Measurements from ENCODE around the gene UBR2. TPM values are rescaled to one million over a fixed set of nuclear protein-coding genes. Genes with fewer than 3 reads are reported as not detected.
A peak's percentile ranks its signal among the peaks of the same experiment; 100 is the strongest.
"Not testable (repeated sequence)": the region's sequence is repeated elsewhere in the genome, so short reads cannot be mapped to it uniquely, and the experiment has no call there.

UBR2 gene
- total RNA-seq, 1 experiment from 2014 or later, result 20.1 TPM

GRCh38 chr6:42696526-42697267 lies 132.9 kb downstream of the UBR2 start:
- peaks cover 36% of the 10 kb centered on the region for H3K36me3 Mint-ChIP-seq (ENCODE audit: insufficient read depth, unreplicated experiment)
- CTCF ChIA-PET, result interaction anchor here (0.8 to 1.0 kb wide), 2 partner anchors 9 to 29 kb away, joined by 3 read pairs; no protein-coding TSS in a partner anchor

GRCh38 chr6:42697268-42697655 lies 133.4 kb downstream of the UBR2 start:
- Mint-ChIP-seq H3K36me3 (ENCODE audit: insufficient read depth, unreplicated experiment) (peaks cover 35% of the 10 kb centered on the region), H3K9me3 (ENCODE audit: unreplicated experiment) (no peaks in the 10 kb centered on the region), H3K4me3 (ENCODE audit: unreplicated experiment) (no peak overlapping the region), H3K27ac (ENCODE audit: low read depth, unreplicated experiment) (no peak overlapping the region), H3K4me1 (ENCODE audit: insufficient read depth, unreplicated experiment) (peaks cover 12% of the 10 kb centered on the region), H3K27me3 (ENCODE audit: insufficient read depth, unreplicated experiment) (no peaks in the 10 kb centered on the region)
- BruUV-seq (replicated peaks), result no TSS peak
- no peak for TF ChIP-seq CTCF (IDR thresholded peaks at IDR 0.05; ENCODE audit: unreplicated experiment)
- ChIA-PET CTCF (interaction anchor here (0.8 to 1.8 kb wide), 2 partner anchors 9 to 29 kb away, joined by 3 to 5 read pairs; no protein-coding TSS in a partner anchor), POLR2A (interaction anchor here (0.6 to 1.1 kb wide), 2 partner anchors 182 to 193 kb away, joined by 3 read pairs; partner anchors contain the start of gene RPL7L1)
- intact Hi-C loops (cut with micrococcal nuclease), result no loop called here
- no peak for DNase-seq (ENCODE audit: unreplicated experiment)

More at GRCh38 chr6:42696526-42697267, 132.9 kb downstream of the UBR2 start:
- POLR2A ChIA-PET, result interaction anchor here (0.6 to 1.1 kb wide), 2 partner anchors 183 to 194 kb away, joined by 3 read pairs; partner anchors contain the start of gene RPL7L1
- BruUV-seq (replicated peaks), result no TSS peak
- no peak for DNase-seq (ENCODE audit: unreplicated experiment)
- Mint-ChIP-seq H3K4me1 (ENCODE audit: insufficient read depth, unreplicated experiment) (peaks cover 12% of the 10 kb centered on the region), H3K9me3 (ENCODE audit: unreplicated experiment) (no peaks in the 10 kb centered on the region), H3K27ac (ENCODE audit: low read depth, unreplicated experiment) (no peak overlapping the region), H3K4me3 (ENCODE audit: unreplicated experiment) (no peak overlapping the region), H3K27me3 (ENCODE audit: insufficient read depth, unreplicated experiment) (no peaks in the 10 kb centered on the region)
- no peak for TF ChIP-seq CTCF (IDR thresholded peaks at IDR 0.05; ENCODE audit: unreplicated experiment)
- intact Hi-C loops (cut with micrococcal nuclease), result no loop called here

- CTCF ChIA-PET, result interaction anchor here (0.6 to 1.8 kb wide), 3 partner anchors 28 to 807 kb away, joined by 3 to 6 read pairs (median 5); partner anchors contain the start of gene RPL7L1
- no peak for DNase-seq (ENCODE audit: unreplicated experiment)
- Mint-ChIP-seq H3K36me3 (ENCODE audit: insufficient read depth, unreplicated experiment) (peaks cover 29% of the 10 kb centered on the region), H3K4me1 (ENCODE audit: insufficient read depth, unreplicated experiment) (peaks cover 12% of the 10 kb centered on the region), H3K4me3 (ENCODE audit: unreplicated experiment) (no peak overlapping the region), H3K27me3 (ENCODE audit: insufficient read depth, unreplicated experiment) (no peaks in the 10 kb centered on the region), H3K9me3 (ENCODE audit: unreplicated experiment) (no peaks in the 10 kb centered on the region), H3K27ac (ENCODE audit: low read depth, unreplicated experiment) (no peak overlapping the region)
- intact Hi-C loops (cut with micrococcal nuclease), result no loop called here
- no TSS peak for BruUV-seq (replicated peaks)
- POLR2A ChIA-PET, result interaction anchor here (0.6 kb wide), 1 partner anchor 126 kb away, joined by 4 read pairs; no protein-coding TSS in a partner anchor
- no peak for TF ChIP-seq CTCF (IDR thresholded peaks at IDR 0.05; ENCODE audit: unreplicated experiment)
Observed at GRCh38 chr6:42698217-42698616, 134.4 kb downstream of the UBR2 start.

- Mint-ChIP-seq H3K27ac (ENCODE audit: low read depth, unreplicated experiment) (no peak overlapping the region), H3K9me3 (ENCODE audit: unreplicated experiment) (no peaks in the 10 kb centered on the region), H3K36me3 (ENCODE audit: insufficient read depth, unreplicated experiment) (peaks cover 5% of the 10 kb centered on the region), H3K4me1 (ENCODE audit: insufficient read depth, unreplicated experiment) (no peaks in the 10 kb centered on the region), H3K27me3 (ENCODE audit: insufficient read depth, unreplicated experiment) (no peaks in the 10 kb centered on the region), H3K4me3 (ENCODE audit: unreplicated experiment) (no peak overlapping the region)
- ChIA-PET CTCF (interaction anchor here (0.6 to 2.0 kb wide), 5 partner anchors 11 to 175 kb away, joined by 3 to 5 read pairs (median 3); no protein-coding TSS in a partner anchor), POLR2A (interaction anchor here (0.5 kb wide), 1 partner anchor 179 kb away, joined by 4 read pairs; no protein-coding TSS in a partner anchor)
- DNase-seq (ENCODE audit: unreplicated experiment), result peak; percentile 11
- intact Hi-C loops (cut with micrococcal nuclease), result no loop called here
- BruUV-seq (replicated peaks), result no TSS peak
- no peak for TF ChIP-seq CTCF (IDR thresholded peaks at IDR 0.05; ENCODE audit: unreplicated experiment)
Observed at GRCh38 chr6:42702200-42702599, 138.4 kb downstream of the UBR2 start.

- DNase-seq (ENCODE audit: unreplicated experiment); BruUV-seq (replicated peaks); H3K27ac Mint-ChIP-seq (ENCODE audit: low read depth, unreplicated experiment); H3K4me1 Mint-ChIP-seq (ENCODE audit: insufficient read depth, unreplicated experiment); H3K36me3 Mint-ChIP-seq (ENCODE audit: insufficient read depth, unreplicated experiment); intact Hi-C loops (cut with micrococcal nuclease); H3K4me3 Mint-ChIP-seq (ENCODE audit: unreplicated experiment); H3K27me3 Mint-ChIP-seq (ENCODE audit: insufficient read depth, unreplicated experiment); H3K9me3 Mint-ChIP-seq (ENCODE audit: unreplicated experiment): not testable (repeated sequence)
- CTCF ChIA-PET, result interaction anchor here (0.6 to 2.0 kb wide), 4 partner anchors 12 to 63 kb away, joined by 3 to 5 read pairs (median 4); no protein-coding TSS in a partner anchor
- POLR2A ChIA-PET, result interaction anchor here (0.7 kb wide), 1 partner anchor 9 kb away, joined by 3 read pairs; no protein-coding TSS in a partner anchor
Observed at GRCh38 chr6:42702786-42703185, 139.0 kb downstream of the UBR2 start.
